ENCODE results near the gene RIC8B.

- TF ChIP-seq CTCF (IDR thresholded peaks at IDR 0.05; ENCODE audit: low read length) (no peak), EZH2 (IDR thresholded peaks at IDR 0.05; ENCODE audit: borderline replicate concordance, low read length) (no peak)
Observed at GRCh38 chr12:106934277-106934676, 159.8 kb downstream of the RIC8B start.
